Measurements from ENCODE around the gene CELSR2. TPM values are rescaled to one million over a fixed set of nuclear protein-coding genes. Genes with fewer than 3 reads are reported as not detected.
A peak's percentile ranks its signal among the peaks of the same experiment; 100 is the strongest.
"Not testable (repeated sequence)": the region's sequence is repeated elsewhere in the genome, so short reads cannot be mapped to it uniquely, and the experiment has no call there.

Gene CELSR2
- total RNA-seq, 3 donors from 2014 or later (not counting 1 experiment from before 2014, with no cell fraction given), result 7.1 to 9.7 (median 7.4) TPM

- H3K4me1 Mint-ChIP-seq, result peaks cover 21% of the 10 kb centered on the region in 2 donors
- H3K36me3 Mint-ChIP-seq, result no peaks in the 10 kb centered on the region
- H3K27ac Mint-ChIP-seq, result peak overlapping the region; percentile 86 to 90
- no peaks in the 10 kb centered on the region for H3K27me3 ChIP-seq (ENCODE audit: control insufficient read depth, insufficient read depth, low read length)
- H3K27ac ChIP-seq (ENCODE audit: low read length), result no peak overlapping the region
- H3K27me3 Mint-ChIP-seq (ENCODE audit: low read depth in 2 of 2), result no peaks in the 10 kb centered on the region
- peak overlapping the region; percentile 99 for H3K4me3 Mint-ChIP-seq
- DNase-seq (no peak), ATAC-seq (no peak)
- no peaks in the 10 kb centered on the region for H3K36me3 ChIP-seq (ENCODE audit: control insufficient read depth, insufficient read depth, low read length)
- no peaks in the 10 kb centered on the region for H3K9me3 Mint-ChIP-seq
- peaks cover 20% of the 10 kb centered on the region for H3K4me1 ChIP-seq (ENCODE audit: control insufficient read depth, insufficient read depth, low read length)
- WGBS (ENCODE audit: insufficient coverage), result 27% methylated on average over 10 of the region's 10 CpGs
- peak overlapping the region; percentile 66 for H3K4me3 ChIP-seq (ENCODE audit: low read length)
- intact Hi-C loops (cut with micrococcal nuclease), result no loop called here
- TF ChIP-seq, protein P1, sequence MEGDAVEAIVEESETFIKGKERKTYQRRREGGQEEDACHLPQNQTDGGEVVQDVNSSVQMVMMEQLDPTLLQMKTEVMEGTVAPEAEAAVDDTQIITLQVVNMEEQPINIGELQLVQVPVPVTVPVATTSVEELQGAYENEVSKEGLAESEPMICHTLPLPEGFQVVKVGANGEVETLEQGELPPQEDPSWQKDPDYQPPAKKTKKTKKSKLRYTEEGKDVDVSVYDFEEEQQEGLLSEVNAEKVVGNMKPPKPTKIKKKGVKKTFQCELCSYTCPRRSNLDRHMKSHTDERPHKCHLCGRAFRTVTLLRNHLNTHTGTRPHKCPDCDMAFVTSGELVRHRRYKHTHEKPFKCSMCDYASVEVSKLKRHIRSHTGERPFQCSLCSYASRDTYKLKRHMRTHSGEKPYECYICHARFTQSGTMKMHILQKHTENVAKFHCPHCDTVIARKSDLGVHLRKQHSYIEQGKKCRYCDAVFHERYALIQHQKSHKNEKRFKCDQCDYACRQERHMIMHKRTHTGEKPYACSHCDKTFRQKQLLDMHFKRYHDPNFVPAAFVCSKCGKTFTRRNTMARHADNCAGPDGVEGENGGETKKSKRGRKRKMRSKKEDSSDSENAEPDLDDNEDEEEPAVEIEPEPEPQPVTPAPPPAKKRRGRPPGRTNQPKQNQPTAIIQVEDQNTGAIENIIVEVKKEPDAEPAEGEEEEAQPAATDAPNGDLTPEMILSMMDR (IDR thresholded peaks at IDR 0.05), result no peak
- no peaks in the 10 kb centered on the region for H3K9me3 ChIP-seq (ENCODE audit: control insufficient read depth, insufficient read depth, low read length)
Observed at GRCh38 chr1:109282497-109282951, 33.2 kb downstream of the CELSR2 start.

GRCh38 chr1:109282952-109283747 lies 33.8 kb downstream of the CELSR2 start, which contains the start of gene PSRC1:
Gene PSRC1 (minus strand): TSS chr1:109283145.
- peak within 1 kb of the TSS; percentile 86 to 90 for H3K27ac Mint-ChIP-seq
- H3K36me3 Mint-ChIP-seq, result no peaks in the 10 kb centered on the region
- H3K4me1 Mint-ChIP-seq, result peaks cover 21% of the 10 kb centered on the region in 2 donors
- H3K4me3 Mint-ChIP-seq, result peak within 1 kb of the TSS; percentile 99
- Histone ChIP-seq H3K4me1 (ENCODE audit: control insufficient read depth, insufficient read depth, low read length) (peaks cover 20% of the 10 kb centered on the region), H3K4me3 (ENCODE audit: low read length) (peak within 1 kb of the TSS; percentile 66), H3K27ac (ENCODE audit: low read length) (peak within 1 kb of the TSS; percentile 67), H3K27me3 (ENCODE audit: control insufficient read depth, insufficient read depth, low read length) (no peaks in the 10 kb centered on the region), H3K9me3 (ENCODE audit: control insufficient read depth, insufficient read depth, low read length) (no peaks in the 10 kb centered on the region), H3K36me3 (ENCODE audit: control insufficient read depth, insufficient read depth, low read length) (no peaks in the 10 kb centered on the region)
- under 1% methylated on average over 53 of the region's 56 CpGs for WGBS (ENCODE audit: insufficient coverage)
- intact Hi-C loops (cut with micrococcal nuclease), result loop anchor here (1.0 kb wide), 1 partner anchor 34 kb away; the partner anchor contains the start of gene CELSR2
- TF ChIP-seq, protein P1 (IDR thresholded peaks at IDR 0.05), result peak; percentile 65
- DNase-seq, result peak; percentile 93 to 95
- H3K9me3 Mint-ChIP-seq, result no peaks in the 10 kb centered on the region
- peak; percentile 96 to 98 (median 97) for ATAC-seq
- H3K27me3 Mint-ChIP-seq (ENCODE audit: low read depth in 2 of 2), result no peaks in the 10 kb centered on the region

GRCh38 chr1:109283748-109284600 lies 34.6 kb downstream of the CELSR2 start:
- TF ChIP-seq, protein P1 (IDR thresholded peaks at IDR 0.05), result no peak
- no peak for DNase-seq
- ATAC-seq, result peak in 1 of 3 donors; percentile 18
- Histone ChIP-seq H3K27me3 (ENCODE audit: control insufficient read depth, insufficient read depth, low read length) (no peaks in the 10 kb centered on the region), H3K27ac (ENCODE audit: low read length) (peak overlapping the region; percentile 67), H3K4me3 (ENCODE audit: low read length) (peak overlapping the region; percentile 66), H3K4me1 (ENCODE audit: control insufficient read depth, insufficient read depth, low read length) (peaks cover 20% of the 10 kb centered on the region), H3K9me3 (ENCODE audit: control insufficient read depth, insufficient read depth, low read length) (no peaks in the 10 kb centered on the region), H3K36me3 (ENCODE audit: control insufficient read depth, insufficient read depth, low read length) (no peaks in the 10 kb centered on the region)
- peak overlapping the region; percentile 99 for H3K4me3 Mint-ChIP-seq
- H3K27me3 Mint-ChIP-seq (ENCODE audit: low read depth in 2 of 2), result peaks cover 0 to 3% of the 10 kb centered on the region in 2 donors
- H3K4me1 Mint-ChIP-seq, result peaks cover 21% of the 10 kb centered on the region in 2 donors
- H3K27ac Mint-ChIP-seq, result peak overlapping the region; percentile 86 to 90
- H3K36me3 Mint-ChIP-seq, result no peaks in the 10 kb centered on the region
- WGBS (ENCODE audit: insufficient coverage), result 53% methylated on average over 16 of the region's 17 CpGs
- intact Hi-C loops (cut with micrococcal nuclease), result loop anchor here (1.0 kb wide), 1 partner anchor 35 kb away; the partner anchor contains the start of gene CELSR2
- H3K9me3 Mint-ChIP-seq, result no peaks in the 10 kb centered on the region

GRCh38 chr1:109286762-109287161 lies 37.4 kb downstream of the CELSR2 start:
- WGBS (ENCODE audit: insufficient coverage), result 92% methylated on average over 5 of the region's 5 CpGs

More at GRCh38 chr1:109286762-109287161, 37.4 kb downstream of the CELSR2 start:
- H3K27me3 ChIP-seq (ENCODE audit: control insufficient read depth, insufficient read depth, low read length); H3K27ac Mint-ChIP-seq; DNase-seq; intact Hi-C loops (cut with micrococcal nuclease); H3K9me3 Mint-ChIP-seq; ATAC-seq; H3K9me3 ChIP-seq (ENCODE audit: control insufficient read depth, insufficient read depth, low read length); H3K36me3 ChIP-seq (ENCODE audit: control insufficient read depth, insufficient read depth, low read length); H3K27ac ChIP-seq (ENCODE audit: low read length); H3K4me3 ChIP-seq (ENCODE audit: low read length); H3K36me3 Mint-ChIP-seq; H3K4me3 Mint-ChIP-seq; H3K27me3 Mint-ChIP-seq (ENCODE audit: low read depth in 2 of 2): not testable (repeated sequence)
- peaks cover 21% of the 10 kb centered on the region in 2 donors for H3K4me1 Mint-ChIP-seq
- peaks cover 20% of the 10 kb centered on the region for H3K4me1 ChIP-seq (ENCODE audit: control insufficient read depth, insufficient read depth, low read length)

All from natural killer cell (primary cell).